PC-3 (cell line): ENCODE results near the gene SELP.

Source experiments
- EZH2 ChIP-seq: fragments of 300-600 bp; sonication (generic); IDR thresholded peaks from one replicate; pipeline ENCODE4 v1.6.1; 2017; ENCODE audit warnings: antibody characterized with exemption, mild to moderate bottlenecking, low read length; ENCODE audit not compliant: unreplicated experiment
- TF ChIP-seq, protein P1 (sequence below): fragments of 300-600 bp; sonication (generic); conservative IDR thresholded peaks from 2 replicates; pipeline ENCODE4 v1.5.1; 2017; ENCODE audit warnings: antibody characterized with exemption, low read depth, mild to moderate bottlenecking, low read length

DNA sequence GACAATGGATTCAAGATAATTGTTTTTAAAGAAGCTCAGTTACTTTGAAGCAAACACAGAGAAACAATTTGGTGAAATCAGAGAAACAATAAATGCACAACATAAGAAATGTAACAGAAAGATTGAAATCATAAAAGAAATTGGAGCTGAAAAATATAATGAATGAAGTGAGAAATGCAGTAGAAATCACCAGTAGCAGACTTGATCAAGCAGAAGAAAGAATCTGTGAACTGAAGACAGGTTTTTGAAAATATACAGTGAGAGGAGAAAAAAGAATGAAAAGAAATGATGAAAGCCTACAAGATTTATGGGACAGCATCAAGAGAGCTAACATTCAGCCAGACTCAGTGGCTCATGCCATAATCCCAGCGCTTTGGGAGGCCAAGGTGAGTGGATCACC, 4.2 kb upstream of the SELP start:
- TF ChIP-seq, protein P1, sequence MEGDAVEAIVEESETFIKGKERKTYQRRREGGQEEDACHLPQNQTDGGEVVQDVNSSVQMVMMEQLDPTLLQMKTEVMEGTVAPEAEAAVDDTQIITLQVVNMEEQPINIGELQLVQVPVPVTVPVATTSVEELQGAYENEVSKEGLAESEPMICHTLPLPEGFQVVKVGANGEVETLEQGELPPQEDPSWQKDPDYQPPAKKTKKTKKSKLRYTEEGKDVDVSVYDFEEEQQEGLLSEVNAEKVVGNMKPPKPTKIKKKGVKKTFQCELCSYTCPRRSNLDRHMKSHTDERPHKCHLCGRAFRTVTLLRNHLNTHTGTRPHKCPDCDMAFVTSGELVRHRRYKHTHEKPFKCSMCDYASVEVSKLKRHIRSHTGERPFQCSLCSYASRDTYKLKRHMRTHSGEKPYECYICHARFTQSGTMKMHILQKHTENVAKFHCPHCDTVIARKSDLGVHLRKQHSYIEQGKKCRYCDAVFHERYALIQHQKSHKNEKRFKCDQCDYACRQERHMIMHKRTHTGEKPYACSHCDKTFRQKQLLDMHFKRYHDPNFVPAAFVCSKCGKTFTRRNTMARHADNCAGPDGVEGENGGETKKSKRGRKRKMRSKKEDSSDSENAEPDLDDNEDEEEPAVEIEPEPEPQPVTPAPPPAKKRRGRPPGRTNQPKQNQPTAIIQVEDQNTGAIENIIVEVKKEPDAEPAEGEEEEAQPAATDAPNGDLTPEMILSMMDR: no peak
- TF ChIP-seq EZH2: no peak
